PFSK-1 (cell line): Measurements from ENCODE around the gene KATNIP.

ENCODE experiments used
- POLR2AphosphoS5 ChIP-seq: IDR thresholded peaks from 2 replicates; pipeline ENCODE4 v1.6.1; 2012; ENCODE audit warnings: low read depth, mild to moderate bottlenecking, control low read depth, low read length, moderate library complexity
- REST ChIP-seq, 2 experiments: IDR thresholded peaks; 2 replicates each; pipeline versions ENCODE4 v1.6.1 to v1.8.0; 2011 to 2012; ENCODE audit warnings: low read depth in 2 of 2, low read length in 2 of 2, control low read depth in 1 of 2, inconsistent platforms in 1 of 2, mild to moderate bottlenecking in 1 of 2, moderate library complexity in 1 of 2; ENCODE audit not compliant: insufficient read depth in 1 of 2
- SIN3A ChIP-seq: IDR thresholded peaks from 2 replicates; pipeline ENCODE4 v1.6.1; 2012; ENCODE audit warnings: mild to moderate bottlenecking, low read length, moderate library complexity, borderline replicate concordance; ENCODE audit not compliant: insufficient read depth

- no peak for TF ChIP-seq POLR2AphosphoS5
- TF ChIP-seq REST (IDR thresholded peaks at IDR 0.05; ENCODE audit: insufficient read depth in 1 of 2, low read depth in 2 of 2, low read length in 2 of 2) = no peak
- no peak for TF ChIP-seq SIN3A
Measured at GRCh38 chr16:27568077-27568476, 18.1 kb downstream of the KATNIP start.
